ENCODE results near the gene PRRX1.

DNA sequence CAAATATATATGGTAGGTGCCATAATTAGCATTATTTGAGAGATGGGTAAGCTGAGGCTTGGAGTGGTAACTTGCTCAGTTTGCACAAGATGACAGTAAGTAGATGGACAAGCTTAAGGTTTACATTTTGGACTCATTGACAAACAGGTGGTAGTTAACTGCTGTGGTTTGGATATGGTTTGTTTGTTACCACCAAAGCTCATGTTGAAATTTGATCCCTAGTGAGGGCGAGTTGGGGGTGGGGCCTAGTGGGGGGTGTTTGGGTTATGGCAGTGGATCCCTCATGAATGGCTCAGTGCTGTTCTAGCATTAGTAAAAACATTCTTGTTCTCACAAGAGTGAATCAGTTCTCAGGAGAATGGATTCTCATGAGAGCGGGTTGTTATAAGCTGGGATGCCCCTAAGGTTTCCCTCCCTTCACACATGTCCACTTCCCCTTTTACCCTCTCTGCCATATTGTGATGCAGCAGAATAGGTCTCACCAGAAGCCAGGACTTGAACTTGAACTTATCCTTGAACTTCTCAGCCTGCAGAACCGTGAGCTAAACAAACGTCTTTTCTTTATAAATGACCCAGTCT, 6.6 kb upstream of the PRRX1 start:
- TF ChIP-seq, protein P1, sequence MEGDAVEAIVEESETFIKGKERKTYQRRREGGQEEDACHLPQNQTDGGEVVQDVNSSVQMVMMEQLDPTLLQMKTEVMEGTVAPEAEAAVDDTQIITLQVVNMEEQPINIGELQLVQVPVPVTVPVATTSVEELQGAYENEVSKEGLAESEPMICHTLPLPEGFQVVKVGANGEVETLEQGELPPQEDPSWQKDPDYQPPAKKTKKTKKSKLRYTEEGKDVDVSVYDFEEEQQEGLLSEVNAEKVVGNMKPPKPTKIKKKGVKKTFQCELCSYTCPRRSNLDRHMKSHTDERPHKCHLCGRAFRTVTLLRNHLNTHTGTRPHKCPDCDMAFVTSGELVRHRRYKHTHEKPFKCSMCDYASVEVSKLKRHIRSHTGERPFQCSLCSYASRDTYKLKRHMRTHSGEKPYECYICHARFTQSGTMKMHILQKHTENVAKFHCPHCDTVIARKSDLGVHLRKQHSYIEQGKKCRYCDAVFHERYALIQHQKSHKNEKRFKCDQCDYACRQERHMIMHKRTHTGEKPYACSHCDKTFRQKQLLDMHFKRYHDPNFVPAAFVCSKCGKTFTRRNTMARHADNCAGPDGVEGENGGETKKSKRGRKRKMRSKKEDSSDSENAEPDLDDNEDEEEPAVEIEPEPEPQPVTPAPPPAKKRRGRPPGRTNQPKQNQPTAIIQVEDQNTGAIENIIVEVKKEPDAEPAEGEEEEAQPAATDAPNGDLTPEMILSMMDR (conservative IDR thresholded peaks at IDR 0.05; ENCODE audit: low read depth, low read length), result no peak
- TF ChIP-seq EZH2 (IDR thresholded peaks at IDR 0.05; ENCODE audit: borderline replicate concordance, low read depth, low read length, poor library complexity, severe bottlenecking), result no peak
